Neural cell (in vitro differentiated cells): Measurements from ENCODE around the gene FARP1. TPM values are rescaled to one million over a fixed set of nuclear protein-coding genes. Genes with fewer than 3 reads are reported as not detected.

Experiments used
- H2AFZ ChIP-seq: fragments of 200-600, 300-800 bp; sonication (generic), shearing (Covaris generic); 2 replicates; pipeline ENCODE4 v1.6.0; 2014; ENCODE audit warnings: low read depth, mild to moderate bottlenecking, antibody characterized with exemption, low read length, moderate library complexity
- H3F3A ChIP-seq: fragments of 200-600 bp; shearing (Covaris generic); 2 replicates; pipeline ENCODE4 v1.6.1; 2016; ENCODE audit warnings: mild to moderate bottlenecking, moderate library complexity, mixed read lengths, antibody characterized with exemption, low read length; ENCODE audit not compliant: insufficient read depth, poor library complexity, severe bottlenecking
- H3K27ac ChIP-seq: fragments of 200-600, 300-800 bp; sonication (generic), shearing (Covaris generic); 2 replicates; pipeline ENCODE4 v1.5.1; 2014; ENCODE audit warnings: mild to moderate bottlenecking, low read length, moderate library complexity
- H3K27me3 ChIP-seq: fragments of 300-800, 200-600 bp; sonication (generic), shearing (Covaris generic); 2 replicates; pipeline ENCODE4 v1.6.0; 2014; ENCODE audit warnings: mild to moderate bottlenecking, low read depth, low read length, moderate library complexity; ENCODE audit not compliant: insufficient read depth
- H3K36me3 ChIP-seq: fragments of 300-800, 200-600 bp; sonication (generic), shearing (Covaris generic); 2 replicates; pipeline ENCODE4 v1.5.1; 2014; ENCODE audit warnings: mild to moderate bottlenecking, antibody characterized with exemption, low read length, moderate library complexity; ENCODE audit not compliant: insufficient read depth
- H3K4me2 ChIP-seq: fragments of 300-800, 200-600 bp; sonication (generic), shearing (Covaris generic); 2 replicates; pipeline ENCODE4 v1.6.0; 2014; ENCODE audit warnings: mild to moderate bottlenecking, low read length
- H3K4me3 ChIP-seq: fragments of 300-800, 200-600 bp; sonication (generic), shearing (Covaris generic); 2 replicates; pipeline ENCODE4 v1.5.1; 2014; ENCODE audit warnings: mild to moderate bottlenecking, low read length, moderate library complexity
- H3K79me2 ChIP-seq: fragments of 200-600 bp; shearing (Covaris generic); replicated peaks from 2 replicates; pipeline ENCODE4 v1.6.0; 2014; ENCODE audit warnings: mild to moderate bottlenecking, low read length, moderate library complexity; ENCODE audit not compliant: insufficient read depth
- H3K9ac ChIP-seq: fragments of 300-800, 200-600 bp; sonication (generic), shearing (Covaris generic); 2 replicates; pipeline ENCODE4 v1.6.1; 2016; ENCODE audit warnings: mild to moderate bottlenecking, low read length, mixed read lengths
- H3K9me2 ChIP-seq: fragments of 200-600 bp; shearing (Covaris generic); 2 replicates; pipeline ENCODE4 v1.6.1; 2016; ENCODE audit warnings: mild to moderate bottlenecking, low read length, mixed read lengths; ENCODE audit not compliant: insufficient read depth
- H3K9me3 ChIP-seq: fragments of 200-600, 300-800 bp; sonication (generic), shearing (Covaris generic); 2 replicates; pipeline ENCODE4 v1.6.1; 2016; ENCODE audit warnings: mild to moderate bottlenecking, mixed run types, low read length, moderate library complexity, mixed read lengths
- H4K20me1 ChIP-seq: fragments of 200-600 bp; shearing (Covaris generic); 2 replicates; pipeline ENCODE4 v1.6.1; 2016; ENCODE audit warnings: mild to moderate bottlenecking, mixed run types; ENCODE audit not compliant: insufficient read depth
- EP300 ChIP-seq: fragments of 450-650 bp; conservative IDR thresholded peaks from 2 replicates; pipeline ENCODE4 v1.6.1; 2014; ENCODE audit warnings: antibody characterized with exemption, mild to moderate bottlenecking, moderate library complexity; ENCODE audit not compliant: poor library complexity, severe bottlenecking
- EZH2 ChIP-seq: fragments of 200-600, 300-800 bp; shearing (Covaris generic), sonication (generic); IDR thresholded peaks from 2 replicates; pipeline ENCODE4 v1.6.1; 2014; ENCODE audit warnings: antibody characterized with exemption, low read length, borderline replicate concordance, mild to moderate bottlenecking; ENCODE audit not compliant: insufficient read depth, poor library complexity, severe bottlenecking
- MXI1 ChIP-seq: fragments of 450-650 bp; conservative IDR thresholded peaks from 2 replicates; pipeline ENCODE4 v1.6.1; 2014; ENCODE audit warnings: antibody characterized with exemption, mild to moderate bottlenecking; ENCODE audit not compliant: poor library complexity, severe bottlenecking
- POLR2AphosphoS5 ChIP-seq: IDR thresholded peaks from 2 replicates; pipeline ENCODE4 v1.6.1; 2012
- RAD21 ChIP-seq: fragments of 450-650 bp; conservative IDR thresholded peaks from 2 replicates; pipeline ENCODE4 v1.6.1; 2014; ENCODE audit warnings: antibody characterized with exemption, mild to moderate bottlenecking, moderate library complexity
- SMC3 ChIP-seq: fragments of 450-650 bp; conservative IDR thresholded peaks from 2 replicates; pipeline ENCODE4 v1.6.1; 2014; ENCODE audit warnings: antibody characterized with exemption, mild to moderate bottlenecking, moderate library complexity; ENCODE audit not compliant: poor library complexity
- TAF1 ChIP-seq: IDR thresholded peaks from 2 replicates; pipeline ENCODE4 v1.6.1; 2012; ENCODE audit warnings: low read depth
- polyA plus RNA-seq: library from polyadenylated mRNA; depleted of rRNA; stranded (reverse); fragments of >200 nt; gene quantifications from 2 replicates; pipeline ENCODE4 v1.2.3, GENCODE V29; 2014
- TF ChIP-seq, protein P1 (sequence below): fragments of 450-650 bp; IDR thresholded peaks from 2 replicates; pipeline ENCODE4 v1.5.1; 2014; ENCODE audit warnings: antibody characterized with exemption, mild to moderate bottlenecking, moderate library complexity; ENCODE audit not compliant: poor library complexity, severe bottlenecking
- TF ChIP-seq, protein P2 (sequence below): IDR thresholded peaks from 2 replicates; pipeline ENCODE4 v1.6.1; 2012; ENCODE audit warnings: borderline replicate concordance

Gene FARP1
- polyA plus RNA-seq, 1 donor from 2014 or later, result 19.7 TPM

DNA sequence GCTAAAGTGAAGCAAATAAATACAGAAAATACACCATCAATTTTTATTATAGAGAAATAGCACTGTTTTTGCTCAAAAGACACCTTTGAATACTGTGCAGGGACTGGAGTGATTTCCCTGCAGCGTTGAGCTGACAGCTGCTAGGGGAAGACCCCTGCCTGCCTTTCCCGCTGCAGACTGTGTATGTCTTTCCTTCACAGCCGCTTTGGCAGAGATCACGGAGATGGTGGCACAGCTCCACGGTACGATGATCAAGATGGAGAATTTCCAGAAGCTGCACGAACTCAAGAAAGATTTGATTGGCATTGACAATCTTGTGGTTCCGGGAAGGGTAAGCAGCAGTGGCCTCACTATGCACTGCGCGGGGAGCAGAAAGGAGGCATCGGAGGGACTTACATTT, 292.5 kb downstream of the FARP1 start:
- Histone ChIP-seq H3F3A (no peaks in the 10 kb centered on the region), H3K36me3 (no peaks in the 10 kb centered on the region), H3K4me2 (no peak overlapping the region), H3K27me3 (no peaks in the 10 kb centered on the region), H3K9me2 (no peaks in the 10 kb centered on the region), H3K79me2 (no peaks in the 10 kb centered on the region), H4K20me1 (no peaks in the 10 kb centered on the region), H3K9ac (no peak overlapping the region), H3K27ac (peak overlapping the region; percentile 31), H2AFZ (no peak overlapping the region), H3K4me3 (no peak overlapping the region), H3K9me3 (no peaks in the 10 kb centered on the region)
- TF ChIP-seq POLR2AphosphoS5 (peak; percentile 55), RAD21 (no peak)

DNA sequence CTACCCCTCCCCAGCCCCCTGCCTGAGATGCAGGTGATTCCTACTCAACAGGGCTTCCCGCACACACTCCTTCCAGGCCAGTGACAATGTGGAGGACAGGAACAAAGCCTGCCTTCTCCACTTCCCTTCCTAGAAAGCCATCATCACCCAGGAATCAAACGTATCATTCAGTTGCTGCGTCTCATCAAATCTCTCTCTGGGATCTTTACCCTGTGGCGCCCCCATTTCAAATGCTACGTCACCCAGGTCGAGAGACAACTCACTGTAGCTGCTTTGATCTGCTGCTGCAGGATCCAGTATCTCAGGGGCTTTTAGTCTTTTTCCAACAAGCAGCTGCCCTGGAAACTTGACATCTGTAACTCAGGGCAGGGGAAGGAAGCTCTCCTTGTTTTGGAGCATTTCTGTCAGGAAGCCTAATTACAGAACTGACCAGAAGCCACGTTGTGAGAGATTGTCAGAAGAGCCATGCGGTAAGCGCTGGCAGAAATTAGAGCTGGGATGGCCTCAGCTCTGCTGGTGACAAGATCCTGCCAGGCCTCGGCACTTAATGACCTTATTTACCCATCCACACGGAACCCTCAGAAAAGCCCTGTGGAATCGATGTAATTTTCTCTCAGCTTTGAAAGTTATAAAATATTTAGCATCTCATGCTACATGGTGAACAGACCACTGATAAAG, 293.5 kb downstream of the FARP1 start:
- Histone ChIP-seq H3K9me3 (no peaks in the 10 kb centered on the region), H3K79me2 (no peaks in the 10 kb centered on the region), H4K20me1 (no peaks in the 10 kb centered on the region), H3K27me3 (no peaks in the 10 kb centered on the region), H3K4me2 (no peak overlapping the region), H3K4me3 (no peak overlapping the region), H2AFZ (no peak overlapping the region), H3K9ac (no peak overlapping the region), H3K9me2 (no peaks in the 10 kb centered on the region), H3F3A (no peaks in the 10 kb centered on the region), H3K36me3 (peaks cover 6% of the 10 kb centered on the region), H3K27ac (no peak overlapping the region)
- no peak for TF ChIP-seq MXI1
- no peak for TF ChIP-seq TAF1

DNA sequence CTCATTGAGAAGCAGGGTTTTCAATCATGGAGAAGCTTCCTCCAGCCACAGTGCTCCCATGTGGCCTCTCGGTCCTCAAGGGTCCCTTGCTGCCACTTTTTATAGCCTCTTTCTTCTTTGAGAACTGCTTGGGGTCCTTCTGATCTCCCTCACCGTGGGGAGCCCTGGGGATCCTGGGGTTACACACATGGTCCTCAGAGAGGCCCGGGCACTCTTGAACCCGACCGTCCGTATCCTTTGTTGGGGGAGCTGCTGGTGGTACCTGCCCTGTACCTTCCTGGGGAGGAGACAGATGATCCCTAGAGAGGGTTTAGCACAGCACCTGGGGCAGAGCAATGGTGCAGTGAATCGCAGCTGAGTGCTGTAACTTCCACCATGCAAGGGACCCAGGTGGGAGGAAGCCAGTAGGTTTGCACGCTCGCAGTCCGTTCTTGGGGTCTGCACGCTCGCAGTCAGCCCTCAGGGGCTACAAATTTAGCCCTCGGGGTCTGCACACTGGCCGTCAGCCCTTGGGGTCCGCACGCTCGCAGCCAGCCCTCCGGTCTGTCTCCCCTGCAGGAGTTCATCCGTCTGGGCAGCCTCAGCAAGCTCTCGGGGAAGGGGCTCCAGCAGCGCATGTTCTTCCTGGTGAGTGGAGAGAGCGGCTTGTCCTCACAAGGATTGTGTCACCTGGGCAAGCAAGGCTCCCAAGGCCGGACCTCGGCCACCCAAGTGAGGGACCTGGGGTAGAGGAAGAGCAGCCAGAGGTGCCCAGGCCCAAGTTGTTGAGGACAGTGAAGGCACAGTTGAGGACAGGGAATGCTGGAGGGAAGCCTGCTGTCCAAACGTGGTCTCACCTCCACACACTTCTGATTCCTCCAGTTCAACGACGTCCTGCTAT, 295.6 kb downstream of the FARP1 start:
- H3K36me3 ChIP-seq, result peaks cover 6% of the 10 kb centered on the region
- no peak overlapping the region for H3K4me2 ChIP-seq
- H2AFZ ChIP-seq, result no peak overlapping the region
- H3F3A ChIP-seq, result no peaks in the 10 kb centered on the region
- no peaks in the 10 kb centered on the region for H3K79me2 ChIP-seq
- H3K27ac ChIP-seq, result no peak overlapping the region
- H3K4me3 ChIP-seq, result no peak overlapping the region
- no peaks in the 10 kb centered on the region for H4K20me1 ChIP-seq
- no peaks in the 10 kb centered on the region for H3K27me3 ChIP-seq
- no peaks in the 10 kb centered on the region for H3K9me3 ChIP-seq
- H3K9ac ChIP-seq, result no peak overlapping the region
- no peaks in the 10 kb centered on the region for H3K9me2 ChIP-seq
- TF ChIP-seq EP300 (no peak), SMC3 (no peak), TAF1 (no peak), POLR2AphosphoS5 (no peak), MXI1 (no peak), EZH2 (no peak), RAD21 (no peak)
- TF ChIP-seq, protein P1, sequence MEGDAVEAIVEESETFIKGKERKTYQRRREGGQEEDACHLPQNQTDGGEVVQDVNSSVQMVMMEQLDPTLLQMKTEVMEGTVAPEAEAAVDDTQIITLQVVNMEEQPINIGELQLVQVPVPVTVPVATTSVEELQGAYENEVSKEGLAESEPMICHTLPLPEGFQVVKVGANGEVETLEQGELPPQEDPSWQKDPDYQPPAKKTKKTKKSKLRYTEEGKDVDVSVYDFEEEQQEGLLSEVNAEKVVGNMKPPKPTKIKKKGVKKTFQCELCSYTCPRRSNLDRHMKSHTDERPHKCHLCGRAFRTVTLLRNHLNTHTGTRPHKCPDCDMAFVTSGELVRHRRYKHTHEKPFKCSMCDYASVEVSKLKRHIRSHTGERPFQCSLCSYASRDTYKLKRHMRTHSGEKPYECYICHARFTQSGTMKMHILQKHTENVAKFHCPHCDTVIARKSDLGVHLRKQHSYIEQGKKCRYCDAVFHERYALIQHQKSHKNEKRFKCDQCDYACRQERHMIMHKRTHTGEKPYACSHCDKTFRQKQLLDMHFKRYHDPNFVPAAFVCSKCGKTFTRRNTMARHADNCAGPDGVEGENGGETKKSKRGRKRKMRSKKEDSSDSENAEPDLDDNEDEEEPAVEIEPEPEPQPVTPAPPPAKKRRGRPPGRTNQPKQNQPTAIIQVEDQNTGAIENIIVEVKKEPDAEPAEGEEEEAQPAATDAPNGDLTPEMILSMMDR, result no peak
- TF ChIP-seq, protein P2, sequence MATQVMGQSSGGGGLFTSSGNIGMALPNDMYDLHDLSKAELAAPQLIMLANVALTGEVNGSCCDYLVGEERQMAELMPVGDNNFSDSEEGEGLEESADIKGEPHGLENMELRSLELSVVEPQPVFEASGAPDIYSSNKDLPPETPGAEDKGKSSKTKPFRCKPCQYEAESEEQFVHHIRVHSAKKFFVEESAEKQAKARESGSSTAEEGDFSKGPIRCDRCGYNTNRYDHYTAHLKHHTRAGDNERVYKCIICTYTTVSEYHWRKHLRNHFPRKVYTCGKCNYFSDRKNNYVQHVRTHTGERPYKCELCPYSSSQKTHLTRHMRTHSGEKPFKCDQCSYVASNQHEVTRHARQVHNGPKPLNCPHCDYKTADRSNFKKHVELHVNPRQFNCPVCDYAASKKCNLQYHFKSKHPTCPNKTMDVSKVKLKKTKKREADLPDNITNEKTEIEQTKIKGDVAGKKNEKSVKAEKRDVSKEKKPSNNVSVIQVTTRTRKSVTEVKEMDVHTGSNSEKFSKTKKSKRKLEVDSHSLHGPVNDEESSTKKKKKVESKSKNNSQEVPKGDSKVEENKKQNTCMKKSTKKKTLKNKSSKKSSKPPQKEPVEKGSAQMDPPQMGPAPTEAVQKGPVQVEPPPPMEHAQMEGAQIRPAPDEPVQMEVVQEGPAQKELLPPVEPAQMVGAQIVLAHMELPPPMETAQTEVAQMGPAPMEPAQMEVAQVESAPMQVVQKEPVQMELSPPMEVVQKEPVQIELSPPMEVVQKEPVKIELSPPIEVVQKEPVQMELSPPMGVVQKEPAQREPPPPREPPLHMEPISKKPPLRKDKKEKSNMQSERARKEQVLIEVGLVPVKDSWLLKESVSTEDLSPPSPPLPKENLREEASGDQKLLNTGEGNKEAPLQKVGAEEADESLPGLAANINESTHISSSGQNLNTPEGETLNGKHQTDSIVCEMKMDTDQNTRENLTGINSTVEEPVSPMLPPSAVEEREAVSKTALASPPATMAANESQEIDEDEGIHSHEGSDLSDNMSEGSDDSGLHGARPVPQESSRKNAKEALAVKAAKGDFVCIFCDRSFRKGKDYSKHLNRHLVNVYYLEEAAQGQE, result no peak
